ENCODE data around the gene SV2C.

- TF ChIP-seq RARB (CRISPR knock-in tag; IDR thresholded peaks at IDR 0.05) (no peak), PPARA (CRISPR knock-in tag; IDR thresholded peaks at IDR 0.05; ENCODE audit: borderline replicate concordance) (no peak), TSHZ2 (CRISPR knock-in tag; IDR thresholded peaks at IDR 0.05) (no peak), CSRNP3 (CRISPR knock-in tag; IDR thresholded peaks at IDR 0.05) (no peak), ZFP30 (CRISPR knock-in tag; IDR thresholded peaks at IDR 0.05) (no peak), ARNTL (CRISPR knock-in tag; IDR thresholded peaks at IDR 0.05; ENCODE audit: borderline replicate concordance, low read depth) (no peak), CREB5 (CRISPR knock-in tag; IDR thresholded peaks at IDR 0.05; ENCODE audit: low read depth) (no peak), BACH2 (CRISPR knock-in tag; IDR thresholded peaks at IDR 0.05; ENCODE audit: borderline replicate concordance) (no peak), CSDC2 (CRISPR knock-in tag; IDR thresholded peaks at IDR 0.05) (no peak), ZFP3 (CRISPR knock-in tag; IDR thresholded peaks at IDR 0.05) (no peak), ISL1 (CRISPR knock-in tag; IDR thresholded peaks at IDR 0.05) (no peak)
These were observed 194.6 kb downstream of the SV2C start for GRCh38 chr5:76277736-76278135.

Data from SK-N-SH treated with all-trans-retinoic acid at 6 μM for 48 hours (cell line).